ENCODE results near the gene ZDHHC14. TPM values are rescaled to one million over a fixed set of nuclear protein-coding genes. Genes with fewer than 3 reads are reported as not detected.

Gene ZDHHC14
- total RNA-seq, 1 experiment from 2014 or later, result 1.7 TPM

GRCh38 chr6:157676241-157676640 is 295.3 kb downstream of the ZDHHC14 start:
- WGBS (ENCODE audit: extremely low coverage, insufficient read length, low lambda C conversion rate), result no CpG with 5 or more reads among the region's 7 CpGs
- H3K18ac ChIP-seq (ENCODE audit: insufficient read length, low read depth, low read length), result no peak overlapping the region
- H2BK20ac ChIP-seq (ENCODE audit: low read depth, low read length, poor library complexity, severe bottlenecking), result no peak overlapping the region
- H3K4me2 ChIP-seq (ENCODE audit: insufficient read depth, insufficient read length, low read length), result no peak overlapping the region
- no peak overlapping the region for H3K9ac ChIP-seq (ENCODE audit: extremely low read depth, insufficient read length, low read length)
- H3K4me1 Mint-ChIP-seq, result 0 out of 4 replicates have a peak, but pooled peaks cover 0 to 2% of the 10 kb centered on the region in 2 experiments
- no peak overlapping the region for H2BK120ac ChIP-seq (ENCODE audit: low read depth, low read length, poor library complexity, severe bottlenecking)
- no peak for DNase-seq
- H3K79me2 ChIP-seq (ENCODE audit: insufficient read depth, low read length), result no peaks in the 10 kb centered on the region
- H3T11ph ChIP-seq (ENCODE audit: low read length), result no peak overlapping the region
- no peak overlapping the region for H3K4me3 Mint-ChIP-seq
- H4K20me1 ChIP-seq (ENCODE audit: control insufficient read depth, insufficient read depth, insufficient read length), result no peaks in the 10 kb centered on the region
- no peaks in the 10 kb centered on the region for H3K27me3 ChIP-seq (ENCODE audit: insufficient read depth, low read length)
- H3K14ac ChIP-seq (ENCODE audit: insufficient read depth, low read length), result no peak overlapping the region; the same call in 1 of the 2 replicates
- H2AK5ac ChIP-seq (ENCODE audit: insufficient read length, low read length), result no peak overlapping the region
- H3K4me1 ChIP-seq (ENCODE audit: insufficient read depth, low read length), result no peaks in the 10 kb centered on the region
- no peak overlapping the region for H3K23ac ChIP-seq (ENCODE audit: insufficient read length, low read depth, low read length)
- H2BK5ac ChIP-seq (ENCODE audit: insufficient read length, low read length), result no peak overlapping the region
- no peak overlapping the region for H3K27ac ChIP-seq (ENCODE audit: insufficient read length, low read depth, low read length)
- H3K9me3 Mint-ChIP-seq, result no peaks in the 10 kb centered on the region; a peak in 1 of 5 replicates
- no peak overlapping the region for H4K5ac ChIP-seq (ENCODE audit: insufficient read length, low read depth, low read length)
- no peak overlapping the region for H2BK15ac ChIP-seq (ENCODE audit: low read depth, low read length)
- peaks cover 0 to 3% (median 0%) of the 10 kb centered on the region in 3 experiments; a peak in 2 of 7 replicates for H3K36me3 Mint-ChIP-seq (ENCODE audit: insufficient read depth in 1 of 3, low read depth in 3 of 3)
- no peak overlapping the region for H3K4ac ChIP-seq (ENCODE audit: low read depth, low read length)
- no peaks in the 10 kb centered on the region for H3K9me3 ChIP-seq (ENCODE audit: control insufficient read depth, low read depth, low read length)
- no peak overlapping the region for H4K8ac ChIP-seq (replicated peaks; ENCODE audit: insufficient read length, low read depth, low read length)
- H4K91ac ChIP-seq (ENCODE audit: insufficient read length, low read depth, low read length), result no peak overlapping the region
- H3K79me1 ChIP-seq (ENCODE audit: insufficient read depth, low read depth, low read length, poor library complexity, severe bottlenecking), result no peaks in the 10 kb centered on the region
- H3K23me2 ChIP-seq (ENCODE audit: insufficient read length, low read depth, low read length, poor library complexity, severe bottlenecking), result no peaks in the 10 kb centered on the region
- TF ChIP-seq CTCF (conservative IDR thresholded peaks at IDR 0.05), result no peak
- no peak overlapping the region for H3K56ac ChIP-seq (ENCODE audit: insufficient read length, low read depth, low read length)
- H3K27ac Mint-ChIP-seq, result no peak overlapping the region
- no peak overlapping the region for H2BK12ac ChIP-seq (ENCODE audit: insufficient read length, low read depth, low read length)
- H3K27me3 Mint-ChIP-seq (ENCODE audit: low read depth), result peaks cover 4% of the 10 kb centered on the region
- H2AFZ ChIP-seq (ENCODE audit: low read length), result no peak overlapping the region

Data from H9 (cell line).